H9 (cell line): ENCODE data around the gene PRSS23. TPM values are rescaled to one million over a fixed set of nuclear protein-coding genes. Genes with fewer than 3 reads are reported as not detected.

Source experiments
- DNase-seq: peaks from one replicate; pipeline ENCODE4 v3.0.0-alpha.2; 2017
- H2AFZ ChIP-seq: one replicate; pipeline ENCODE4 v1.6.1; 2013; ENCODE audit warnings: mild to moderate bottlenecking, low read length, control low read depth, moderate library complexity
- H2AK5ac ChIP-seq: 2 replicates; pipeline ENCODE4 v1.6.1; 2013; ENCODE audit warnings: low read length, control low read depth, mixed read lengths; ENCODE audit not compliant: insufficient read length
- H2BK120ac ChIP-seq: one replicate; pipeline ENCODE4 v1.6.1; 2013; ENCODE audit warnings: low read depth, mild to moderate bottlenecking, low read length, control low read depth, inconsistent platforms; ENCODE audit not compliant: poor library complexity, severe bottlenecking
- H2BK12ac ChIP-seq: 2 replicates; pipeline ENCODE4 v1.6.1; 2013; ENCODE audit warnings: low read length, control low read depth, mixed read lengths, low read depth; ENCODE audit not compliant: insufficient read length
- H2BK15ac ChIP-seq: 2 replicates; pipeline ENCODE4 v1.6.1; 2013; ENCODE audit warnings: low read depth, low read length, control low read depth
- H2BK20ac ChIP-seq: one replicate; pipeline ENCODE4 v1.6.1; 2013; ENCODE audit warnings: low read depth, mild to moderate bottlenecking, low read length, control low read depth, inconsistent platforms; ENCODE audit not compliant: poor library complexity, severe bottlenecking
- H2BK5ac ChIP-seq: 2 replicates; pipeline ENCODE4 v1.6.1; 2013; ENCODE audit warnings: low read length, control low read depth, mixed read lengths; ENCODE audit not compliant: insufficient read length
- H3K14ac ChIP-seq: 2 replicates; pipeline ENCODE4 v1.6.1; 2013; ENCODE audit warnings: low read length, control low read depth; ENCODE audit not compliant: insufficient read depth
- H3K18ac ChIP-seq: 2 replicates; pipeline ENCODE4 v1.6.1; 2013; ENCODE audit warnings: low read depth, mild to moderate bottlenecking, mixed read lengths, low read length, control low read depth; ENCODE audit not compliant: insufficient read length
- H3K23ac ChIP-seq: 2 replicates; pipeline ENCODE4 v1.6.1; 2013; ENCODE audit warnings: low read length, control low read depth, mixed read lengths, low read depth; ENCODE audit not compliant: insufficient read length
- H3K23me2 ChIP-seq: 2 replicates; pipeline ENCODE4 v1.6.1; 2013; ENCODE audit warnings: low read depth, mild to moderate bottlenecking, mixed read lengths, low read length, control low read depth; ENCODE audit not compliant: insufficient read length, poor library complexity, severe bottlenecking
- H3K27ac ChIP-seq: 2 replicates; pipeline ENCODE4 v1.5.1; 2013; ENCODE audit warnings: low read length, control low read depth, mixed read lengths, low read depth; ENCODE audit not compliant: insufficient read length
- H3K27me3 ChIP-seq: 2 replicates; pipeline ENCODE4 v1.6.1; 2013; ENCODE audit warnings: low read length, control low read depth, inconsistent platforms; ENCODE audit not compliant: insufficient read depth
- H3K4ac ChIP-seq: 2 replicates; pipeline ENCODE4 v1.6.1; 2013; ENCODE audit warnings: low read depth, mild to moderate bottlenecking, control low read depth, inconsistent platforms, low read length, moderate library complexity
- H3K4me1 ChIP-seq: 2 replicates; pipeline ENCODE4 v1.6.1; 2013; ENCODE audit warnings: low read length, control low read depth, inconsistent platforms; ENCODE audit not compliant: insufficient read depth
- H3K4me2 ChIP-seq: 2 replicates; pipeline ENCODE4 v1.6.1; 2013; ENCODE audit warnings: low read length, control low read depth, mixed read lengths; ENCODE audit not compliant: insufficient read length, insufficient read depth
- H3K56ac ChIP-seq: 2 replicates; pipeline ENCODE4 v1.6.1; 2013; ENCODE audit warnings: low read depth, mild to moderate bottlenecking, mixed read lengths, low read length, control low read depth; ENCODE audit not compliant: insufficient read length
- H3K79me1 ChIP-seq: 2 replicates; pipeline ENCODE4 v1.6.1; 2013; ENCODE audit warnings: low read depth, mild to moderate bottlenecking, moderate library complexity, low read length, control low read depth, inconsistent platforms; ENCODE audit not compliant: insufficient read depth, poor library complexity, severe bottlenecking
- H3K79me2 ChIP-seq: 2 replicates; pipeline ENCODE4 v1.6.1; 2013; ENCODE audit warnings: low read length, control low read depth, inconsistent platforms; ENCODE audit not compliant: insufficient read depth
- H3K9ac ChIP-seq: 2 replicates; pipeline ENCODE4 v1.6.1; 2013; ENCODE audit warnings: low read length, control low read depth, mixed read lengths; ENCODE audit not compliant: insufficient read length; ENCODE audit errors: extremely low read depth
- H3K9me3 ChIP-seq: one replicate; pipeline ENCODE4 v1.6.1; 2013; ENCODE audit warnings: low read depth, low read length, inconsistent platforms; ENCODE audit not compliant: control insufficient read depth
- H3T11ph ChIP-seq: one replicate; pipeline ENCODE4 v1.6.1; 2013; ENCODE audit warnings: mild to moderate bottlenecking, low read length, control low read depth, inconsistent platforms
- H4K20me1 ChIP-seq: one replicate; pipeline ENCODE4 v1.6.1; 2013; ENCODE audit not compliant: control insufficient read depth, insufficient read length, insufficient read depth
- H4K5ac ChIP-seq: 2 replicates; pipeline ENCODE4 v1.6.1; 2013; ENCODE audit warnings: low read depth, mild to moderate bottlenecking, mixed read lengths, low read length, control low read depth; ENCODE audit not compliant: insufficient read length
- H4K8ac ChIP-seq: replicated peaks from 2 replicates; pipeline ENCODE4 v1.6.1; 2013; ENCODE audit warnings: low read length, control low read depth, mixed read lengths, low read depth; ENCODE audit not compliant: insufficient read length
- H4K91ac ChIP-seq: 2 replicates; pipeline ENCODE4 v1.6.1; 2013; ENCODE audit warnings: low read depth, mild to moderate bottlenecking, moderate library complexity, mixed read lengths, low read length, control low read depth; ENCODE audit not compliant: insufficient read length
- H3K27ac Mint-ChIP-seq, 3 experiments: 2 replicates in 2 of 3; 3 replicates in 1 of 3; pipeline ENCODE4 v1.8.0; 2020 to 2021; ENCODE audit warnings: mixed read lengths in 3 of 3, mild to moderate bottlenecking in 1 of 3, moderate library complexity in 1 of 3
- H3K27me3 Mint-ChIP-seq: 2 replicates; pipeline ENCODE4 v1.8.0; 2021; ENCODE audit warnings: low read depth, mild to moderate bottlenecking, moderate library complexity, mixed read lengths
- H3K36me3 Mint-ChIP-seq, 3 experiments: 2 replicates in 2 of 3; 3 replicates in 1 of 3; pipeline ENCODE4 v1.8.0; 2020 to 2021; ENCODE audit warnings: low read depth in 3 of 3, mixed read lengths in 3 of 3; ENCODE audit not compliant: insufficient read depth in 1 of 3
- H3K4me1 Mint-ChIP-seq, 2 experiments: 2 replicates each; pipeline ENCODE4 v1.8.0; 2020; ENCODE audit warnings: mixed read lengths in 2 of 2
- H3K4me3 Mint-ChIP-seq, 2 experiments: 2 replicates in 1 of 2; 3 replicates in 1 of 2; pipeline ENCODE4 v1.8.0; 2020 to 2021; ENCODE audit warnings: mild to moderate bottlenecking in 2 of 2, mixed read lengths in 2 of 2, moderate library complexity in 1 of 2
- H3K9me3 Mint-ChIP-seq, 2 experiments: 2 replicates in 1 of 2; 3 replicates in 1 of 2; pipeline ENCODE4 v1.8.0; 2020; ENCODE audit warnings: mild to moderate bottlenecking in 2 of 2, mixed read lengths in 2 of 2, moderate library complexity in 1 of 2
- WGBS: extraction: QIAGEN DNeasy Blood & Tissue Kit; methylation state at CpG from one replicate; pipeline ENCODE4 v1.1.7; 2013; ENCODE audit warnings: missing lambda C conversion rate, low lambda C conversion rate, mixed read lengths; ENCODE audit not compliant: insufficient read length; ENCODE audit errors: extremely low coverage; 5-methylcytosine and 5-hydroxymethylcytosine counted together
- total RNA-seq: library from RNA; stranded (reverse); gene quantifications from 2 replicates; pipeline ENCODE4 v1.2.1, GENCODE V29; 2021
- TF ChIP-seq, protein P1 (sequence below): fragments of 200-600 bp; sonication (generic); conservative IDR thresholded peaks from 3 replicates; pipeline ENCODE4 v1.8.0; 2021; ENCODE audit warnings: antibody characterized with exemption, mild to moderate bottlenecking

PRSS23 gene
- total RNA-seq, 1 experiment from 2014 or later = 6.9 TPM

DNA sequence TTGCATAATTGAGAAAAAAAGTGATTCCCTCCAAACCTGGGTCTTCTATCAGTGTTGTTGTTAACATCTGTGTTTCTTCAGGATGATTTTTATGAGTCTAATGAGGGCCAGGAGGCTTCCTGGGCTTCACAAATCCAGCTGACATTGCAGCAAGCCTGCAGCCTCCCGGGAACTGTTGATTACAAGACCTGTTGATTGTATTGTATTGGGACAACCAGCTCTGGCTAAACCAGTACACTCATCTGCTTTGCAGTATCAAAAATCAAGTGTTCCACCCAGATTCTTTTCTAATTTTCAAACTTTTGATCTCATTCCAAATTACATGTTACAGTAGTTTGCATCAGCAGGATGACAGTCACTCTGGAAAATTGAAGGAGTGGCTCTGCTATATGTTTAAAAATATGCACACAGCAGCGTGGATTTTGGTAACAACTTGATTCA, 16.1 kb upstream of the PRSS23 start:
- peak overlapping the region in 1 of 3 experiments; percentile 50; a peak in 2 of 7 replicates for H3K27ac Mint-ChIP-seq
- Histone ChIP-seq H4K20me1 (no peaks in the 10 kb centered on the region), H2AFZ (no peak overlapping the region), H2BK15ac (no peak overlapping the region), H3K27me3 (no peaks in the 10 kb centered on the region), H3K23me2 (no peaks in the 10 kb centered on the region), H3K56ac (no peak overlapping the region), H3K9ac (no peak overlapping the region), H4K91ac (no peak overlapping the region), H3K4me2 (no peak overlapping the region), H3K18ac (no peak overlapping the region), H3T11ph (no peak overlapping the region), H2BK5ac (no peak overlapping the region), H4K8ac (no peak overlapping the region), H2BK120ac (no peak overlapping the region), H2BK20ac (no peak overlapping the region), H3K23ac (no peak overlapping the region), H3K4ac (no peak overlapping the region), H4K5ac (no peak overlapping the region), H3K27ac (no peak overlapping the region), H3K79me2 (no peaks in the 10 kb centered on the region), H2BK12ac (no peak overlapping the region), H3K9me3 (no peaks in the 10 kb centered on the region), H3K79me1 (no peaks in the 10 kb centered on the region), H2AK5ac (no peak overlapping the region), H3K4me1 (no peaks in the 10 kb centered on the region), H3K14ac (no peak overlapping the region)
- H3K4me3 Mint-ChIP-seq = no peak overlapping the region
- no CpG with 5 or more reads among the region's 2 CpGs for WGBS
- H3K36me3 Mint-ChIP-seq = no peaks in the 10 kb centered on the region
- TF ChIP-seq, protein P1, sequence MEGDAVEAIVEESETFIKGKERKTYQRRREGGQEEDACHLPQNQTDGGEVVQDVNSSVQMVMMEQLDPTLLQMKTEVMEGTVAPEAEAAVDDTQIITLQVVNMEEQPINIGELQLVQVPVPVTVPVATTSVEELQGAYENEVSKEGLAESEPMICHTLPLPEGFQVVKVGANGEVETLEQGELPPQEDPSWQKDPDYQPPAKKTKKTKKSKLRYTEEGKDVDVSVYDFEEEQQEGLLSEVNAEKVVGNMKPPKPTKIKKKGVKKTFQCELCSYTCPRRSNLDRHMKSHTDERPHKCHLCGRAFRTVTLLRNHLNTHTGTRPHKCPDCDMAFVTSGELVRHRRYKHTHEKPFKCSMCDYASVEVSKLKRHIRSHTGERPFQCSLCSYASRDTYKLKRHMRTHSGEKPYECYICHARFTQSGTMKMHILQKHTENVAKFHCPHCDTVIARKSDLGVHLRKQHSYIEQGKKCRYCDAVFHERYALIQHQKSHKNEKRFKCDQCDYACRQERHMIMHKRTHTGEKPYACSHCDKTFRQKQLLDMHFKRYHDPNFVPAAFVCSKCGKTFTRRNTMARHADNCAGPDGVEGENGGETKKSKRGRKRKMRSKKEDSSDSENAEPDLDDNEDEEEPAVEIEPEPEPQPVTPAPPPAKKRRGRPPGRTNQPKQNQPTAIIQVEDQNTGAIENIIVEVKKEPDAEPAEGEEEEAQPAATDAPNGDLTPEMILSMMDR = no peak
- H3K9me3 Mint-ChIP-seq = no peaks in the 10 kb centered on the region
- peaks cover 0 to 5% of the 10 kb centered on the region in 2 experiments; a peak in 1 of 4 replicates for H3K4me1 Mint-ChIP-seq
- H3K27me3 Mint-ChIP-seq = no peaks in the 10 kb centered on the region; the same call in 1 of the 2 replicates
- DNase-seq = no peak
